ENCODE results near the gene AK2.

DNA sequence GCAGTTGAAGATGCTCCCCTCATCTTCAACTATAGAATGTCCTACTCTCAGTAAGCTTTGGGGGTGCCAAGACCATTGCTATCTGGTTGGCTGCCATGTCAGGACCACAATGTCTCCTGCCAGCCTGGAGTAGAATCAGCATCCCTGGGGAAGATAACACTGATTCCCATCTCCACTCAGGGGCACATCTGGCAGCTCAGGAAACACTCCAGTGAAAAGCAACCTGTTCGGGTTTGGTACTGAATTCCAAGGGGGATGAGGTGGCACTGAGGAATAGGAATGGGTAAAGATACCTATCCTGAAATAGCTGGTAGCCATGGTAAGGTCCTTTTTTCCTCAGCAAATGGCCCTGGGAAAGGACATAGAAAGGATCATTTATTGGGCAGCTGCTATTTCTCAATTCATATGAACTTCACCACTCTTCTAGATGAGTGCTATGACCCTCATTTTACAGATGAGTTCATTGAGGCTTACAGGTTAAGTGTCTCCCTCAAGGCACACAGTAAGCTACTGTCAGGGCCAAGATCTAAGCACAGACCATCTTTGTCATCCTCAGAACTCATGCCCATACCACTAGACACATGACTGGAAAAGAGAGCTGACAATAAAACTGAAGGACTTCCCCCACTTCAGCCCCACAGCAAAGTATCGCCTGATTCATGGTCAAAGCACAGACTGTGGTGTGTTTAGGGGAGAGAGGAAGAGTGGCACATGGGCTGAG, 31.4 kb downstream of the AK2 start:
- TF ChIP-seq ZNF70 (CRISPR knock-in tag; IDR thresholded peaks at IDR 0.05), result no peak
- no peak for TF ChIP-seq ZC3H10 (CRISPR knock-in tag; IDR thresholded peaks at IDR 0.05)
- TF ChIP-seq, protein P1, sequence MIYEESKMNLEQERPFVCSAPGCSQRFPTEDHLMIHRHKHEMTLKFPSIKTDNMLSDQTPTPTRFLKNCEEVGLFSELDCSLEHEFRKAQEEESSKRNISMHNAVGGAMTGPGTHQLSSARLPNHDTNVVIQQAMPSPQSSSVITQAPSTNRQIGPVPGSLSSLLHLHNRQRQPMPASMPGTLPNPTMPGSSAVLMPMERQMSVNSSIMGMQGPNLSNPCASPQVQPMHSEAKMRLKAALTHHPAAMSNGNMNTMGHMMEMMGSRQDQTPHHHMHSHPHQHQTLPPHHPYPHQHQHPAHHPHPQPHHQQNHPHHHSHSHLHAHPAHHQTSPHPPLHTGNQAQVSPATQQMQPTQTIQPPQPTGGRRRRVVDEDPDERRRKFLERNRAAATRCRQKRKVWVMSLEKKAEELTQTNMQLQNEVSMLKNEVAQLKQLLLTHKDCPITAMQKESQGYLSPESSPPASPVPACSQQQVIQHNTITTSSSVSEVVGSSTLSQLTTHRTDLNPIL (CRISPR knock-in tag; IDR thresholded peaks at IDR 0.05; ENCODE audit: low read depth), result no peak

Measured in SK-N-SH treated with all-trans-retinoic acid at 6 μM for 48 hours (cell line).